Esophagus muscularis mucosa (tissue), 3 donors: Measurements from ENCODE around the gene MYH11.

Experiments
- CTCF ChIP-seq, 3 experiments: fragments of 200-600 bp in 2 of 3; fragments of 450-650 bp in 1 of 3; sonication (generic) in 2 of 3; IDR thresholded peaks; one replicate each; pipeline ENCODE4 v1.5.1; 2017 to 2019; ENCODE audit warnings: antibody characterized with exemption in 3 of 3, mild to moderate bottlenecking in 2 of 3, moderate library complexity in 1 of 3
- POLR2A ChIP-seq: fragments of 450-650 bp; IDR thresholded peaks from one replicate; pipeline ENCODE4 v1.6.1; 2017; ENCODE audit warnings: antibody characterized with exemption, moderate library complexity, mild to moderate bottlenecking, low read depth

- TF ChIP-seq CTCF (IDR thresholded peaks at IDR 0.05): no peak
- TF ChIP-seq POLR2A: no peak
Observed at GRCh38 chr16:15894571-15895374, 37.9 kb upstream of the MYH11 start.
